Hepatocyte (in vitro differentiated cells): ENCODE data around the gene MRPL53.

ENCODE experiments used
- CTCF ChIP-seq: fragments of 200-600 bp; sonication (generic); IDR thresholded peaks from 2 replicates; pipeline ENCODE4 v1.5.1; 2016; ENCODE audit warnings: antibody characterized with exemption, mild to moderate bottlenecking; ENCODE audit not compliant: poor library complexity
- EZH2phosphoT487 ChIP-seq: fragments of 200-600 bp; sonication (generic); IDR thresholded peaks from one replicate; pipeline ENCODE4 v1.6.1; 2018; ENCODE audit warnings: antibody characterized with exemption, mild to moderate bottlenecking, low read depth, moderate library complexity; ENCODE audit not compliant: unreplicated experiment, severe bottlenecking

GRCh38 chr2:74514368-74515270 is 42.1 kb upstream of the MRPL53 start, which contains the start of gene TLX2:
- no peak for TF ChIP-seq CTCF
- peak; percentile 70 for TF ChIP-seq EZH2phosphoT487
